WTC11 (cell line): ENCODE measurements around the gene VSX1. TPM values are rescaled to one million over a fixed set of nuclear protein-coding genes. Genes with fewer than 3 reads are reported as not detected.

ENCODE experiments used
- ATAC-seq: fragments of 200-7000 bp; cut with Tn5 transposase; 2 replicates; pipeline ENCODE4 v1.10.0; 2021; ENCODE audit warnings: mild to moderate bottlenecking, moderate library complexity
- CTCF ChIA-PET: fragments of 300-600 bp; sonication (Branson Sonifier 250); formaldehyde crosslinking; loops from one replicate; lab custom pipeline; 2021; ENCODE audit warnings: antibody characterized with exemption; lab: Charles Lee
- POLR2A ChIA-PET: fragments of 350-600 bp; sonication (Branson Sonifier 250); formaldehyde crosslinking; loops from one replicate; lab custom pipeline; 2021; ENCODE audit warnings: antibody characterized with exemption; lab: Charles Lee
- DNase-seq: peaks from one replicate; pipeline ENCODE4 v3.0.0; 2021; ENCODE audit warnings: low spot score
- H3K27ac Mint-ChIP-seq: 2 replicates; pipeline ENCODE4 v1.8.0; 2021; ENCODE audit warnings: mixed read lengths
- H3K27me3 Mint-ChIP-seq: 2 replicates; pipeline ENCODE4 v1.8.0; 2021; ENCODE audit warnings: low read depth, mild to moderate bottlenecking, moderate library complexity, mixed read lengths
- H3K36me3 Mint-ChIP-seq: 2 replicates; pipeline ENCODE4 v1.8.0; 2021; ENCODE audit warnings: mixed read lengths
- H3K4me1 Mint-ChIP-seq: 2 replicates; pipeline ENCODE4 v1.8.0; 2022; ENCODE audit warnings: mixed read lengths
- H3K4me3 Mint-ChIP-seq: 2 replicates; pipeline ENCODE4 v1.8.0; 2021; ENCODE audit warnings: mild to moderate bottlenecking, moderate library complexity, mixed read lengths
- H3K9me3 Mint-ChIP-seq: 2 replicates; pipeline ENCODE4 v1.8.0; 2021; ENCODE audit warnings: mixed read lengths
- ATF6 ChIP-seq: sonication (generic); formaldehyde crosslinking; IDR thresholded peaks from 2 replicates; pipeline ENCODE4 v1.8.1; 2023; ENCODE audit warnings: mild to moderate bottlenecking, missing genetic modification reagents
- CREM ChIP-seq: sonication (generic); formaldehyde crosslinking; IDR thresholded peaks from 2 replicates; pipeline ENCODE4 v1.8.1; 2022; ENCODE audit warnings: mild to moderate bottlenecking, missing genetic modification reagents, moderate library complexity
- ELF4 ChIP-seq: sonication (generic); formaldehyde crosslinking; IDR thresholded peaks from 2 replicates; pipeline ENCODE4 v1.8.1; 2022; ENCODE audit warnings: low read depth, mild to moderate bottlenecking, moderate library complexity, missing genetic modification reagents
- FOXJ3 ChIP-seq: sonication (generic); formaldehyde crosslinking; IDR thresholded peaks from 2 replicates; pipeline ENCODE4 v1.9.0; 2021; ENCODE audit warnings: missing genetic modification reagents, mild to moderate bottlenecking, borderline replicate concordance
- FOXK1 ChIP-seq: sonication (generic); formaldehyde crosslinking; IDR thresholded peaks from 2 replicates; pipeline ENCODE4 v1.8.0; 2022; ENCODE audit warnings: mild to moderate bottlenecking, moderate library complexity, missing genetic modification reagents
- HMGA2 ChIP-seq: fragments of 250-450 bp; sonication (Bioruptor Pico); IDR thresholded peaks from 2 replicates; pipeline ENCODE4 v1.4.0; 2021; ENCODE audit warnings: mild to moderate bottlenecking, moderate library complexity
- RELA ChIP-seq: sonication (generic); formaldehyde crosslinking; IDR thresholded peaks from 2 replicates; pipeline ENCODE4 v1.8.1; 2022; ENCODE audit warnings: missing genetic modification reagents, mild to moderate bottlenecking, borderline replicate concordance
- total RNA-seq: library from RNA; stranded (reverse); gene quantifications from 3 replicates; pipeline ENCODE4 v1.2.3, GENCODE V29; 2021
- TF ChIP-seq, protein P1 (sequence below): sonication (generic); formaldehyde crosslinking; IDR thresholded peaks from 2 replicates; pipeline ENCODE4 v1.8.0; 2022; ENCODE audit warnings: mild to moderate bottlenecking, missing genetic modification reagents
- TF ChIP-seq, protein P2 (sequence below): fragments of 250-450 bp; sonication (Bioruptor Pico); IDR thresholded peaks from 2 replicates; pipeline ENCODE4 v1.9.0; 2021; ENCODE audit warnings: mild to moderate bottlenecking
- TF ChIP-seq, protein P3 (sequence below): sonication (generic); formaldehyde crosslinking; IDR thresholded peaks from 2 replicates; pipeline ENCODE4 v1.8.1; 2023; ENCODE audit warnings: mild to moderate bottlenecking, missing genetic modification reagents, borderline replicate concordance

Gene VSX1
- total RNA-seq, 1 experiment from 2014 or later = not detected

- no peak for TF ChIP-seq ATF6 (CRISPR knock-in tag)
- no peak for TF ChIP-seq ELF4 (CRISPR knock-in tag)
- TF ChIP-seq FOXK1 (CRISPR knock-in tag) = no peak
- TF ChIP-seq CREM (CRISPR knock-in tag) = no peak
- TF ChIP-seq, protein P1, sequence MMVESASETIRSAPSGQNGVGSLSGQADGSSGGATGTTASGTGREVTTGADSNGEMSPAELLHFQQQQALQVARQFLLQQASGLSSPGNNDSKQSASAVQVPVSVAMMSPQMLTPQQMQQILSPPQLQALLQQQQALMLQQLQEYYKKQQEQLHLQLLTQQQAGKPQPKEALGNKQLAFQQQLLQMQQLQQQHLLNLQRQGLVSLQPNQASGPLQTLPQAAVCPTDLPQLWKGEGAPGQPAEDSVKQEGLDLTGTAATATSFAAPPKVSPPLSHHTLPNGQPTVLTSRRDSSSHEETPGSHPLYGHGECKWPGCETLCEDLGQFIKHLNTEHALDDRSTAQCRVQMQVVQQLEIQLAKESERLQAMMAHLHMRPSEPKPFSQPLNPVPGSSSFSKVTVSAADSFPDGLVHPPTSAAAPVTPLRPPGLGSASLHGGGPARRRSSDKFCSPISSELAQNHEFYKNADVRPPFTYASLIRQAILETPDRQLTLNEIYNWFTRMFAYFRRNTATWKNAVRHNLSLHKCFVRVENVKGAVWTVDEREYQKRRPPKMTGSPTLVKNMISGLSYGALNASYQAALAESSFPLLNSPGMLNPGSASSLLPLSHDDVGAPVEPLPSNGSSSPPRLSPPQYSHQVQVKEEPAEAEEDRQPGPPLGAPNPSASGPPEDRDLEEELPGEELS (CRISPR knock-in tag) = no peak
- TF ChIP-seq FOXJ3 = no peak
- TF ChIP-seq, protein P2, sequence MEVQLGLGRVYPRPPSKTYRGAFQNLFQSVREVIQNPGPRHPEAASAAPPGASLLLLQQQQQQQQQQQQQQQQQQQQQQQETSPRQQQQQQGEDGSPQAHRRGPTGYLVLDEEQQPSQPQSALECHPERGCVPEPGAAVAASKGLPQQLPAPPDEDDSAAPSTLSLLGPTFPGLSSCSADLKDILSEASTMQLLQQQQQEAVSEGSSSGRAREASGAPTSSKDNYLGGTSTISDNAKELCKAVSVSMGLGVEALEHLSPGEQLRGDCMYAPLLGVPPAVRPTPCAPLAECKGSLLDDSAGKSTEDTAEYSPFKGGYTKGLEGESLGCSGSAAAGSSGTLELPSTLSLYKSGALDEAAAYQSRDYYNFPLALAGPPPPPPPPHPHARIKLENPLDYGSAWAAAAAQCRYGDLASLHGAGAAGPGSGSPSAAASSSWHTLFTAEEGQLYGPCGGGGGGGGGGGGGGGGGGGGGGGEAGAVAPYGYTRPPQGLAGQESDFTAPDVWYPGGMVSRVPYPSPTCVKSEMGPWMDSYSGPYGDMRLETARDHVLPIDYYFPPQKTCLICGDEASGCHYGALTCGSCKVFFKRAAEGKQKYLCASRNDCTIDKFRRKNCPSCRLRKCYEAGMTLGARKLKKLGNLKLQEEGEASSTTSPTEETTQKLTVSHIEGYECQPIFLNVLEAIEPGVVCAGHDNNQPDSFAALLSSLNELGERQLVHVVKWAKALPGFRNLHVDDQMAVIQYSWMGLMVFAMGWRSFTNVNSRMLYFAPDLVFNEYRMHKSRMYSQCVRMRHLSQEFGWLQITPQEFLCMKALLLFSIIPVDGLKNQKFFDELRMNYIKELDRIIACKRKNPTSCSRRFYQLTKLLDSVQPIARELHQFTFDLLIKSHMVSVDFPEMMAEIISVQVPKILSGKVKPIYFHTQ (CRISPR knock-in tag) = no peak
- no peak for TF ChIP-seq RELA
Measured at GRCh38 chr20:25046181-25046641, 35.7 kb downstream of the VSX1 start (continued).

DNA sequence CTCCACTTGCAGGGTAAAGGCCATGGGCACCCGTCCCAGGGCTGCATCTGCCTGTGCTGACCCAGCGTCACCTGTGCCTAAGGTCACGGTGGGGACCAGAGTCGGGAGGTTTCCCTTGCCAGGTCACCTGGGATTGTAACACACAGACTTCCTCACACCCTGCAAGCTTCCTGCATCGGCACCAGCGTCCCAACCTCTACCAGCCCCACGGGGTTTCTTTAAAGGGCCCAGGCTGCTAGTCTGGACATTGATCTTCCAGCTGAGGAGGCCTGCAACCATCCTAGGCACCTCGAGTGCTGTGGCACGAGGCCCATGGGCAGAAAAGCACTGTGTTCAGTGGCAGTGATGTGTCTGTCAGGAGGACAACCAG lies 36.6 kb downstream of the VSX1 start:
- Mint-ChIP-seq H3K4me1 (no peaks in the 10 kb centered on the region), H3K4me3 (no peak overlapping the region), H3K9me3 (no peaks in the 10 kb centered on the region), H3K27ac (no peak overlapping the region), H3K36me3 (no peaks in the 10 kb centered on the region), H3K27me3 (no peaks in the 10 kb centered on the region)
- ChIA-PET CTCF (no interaction called here), POLR2A (interaction anchor here (0.6 kb wide), 1 partner anchor 678 kb away, joined by 3 read pairs; no protein-coding TSS in a partner anchor)
- ATAC-seq = no peak
- TF ChIP-seq, protein P3, sequence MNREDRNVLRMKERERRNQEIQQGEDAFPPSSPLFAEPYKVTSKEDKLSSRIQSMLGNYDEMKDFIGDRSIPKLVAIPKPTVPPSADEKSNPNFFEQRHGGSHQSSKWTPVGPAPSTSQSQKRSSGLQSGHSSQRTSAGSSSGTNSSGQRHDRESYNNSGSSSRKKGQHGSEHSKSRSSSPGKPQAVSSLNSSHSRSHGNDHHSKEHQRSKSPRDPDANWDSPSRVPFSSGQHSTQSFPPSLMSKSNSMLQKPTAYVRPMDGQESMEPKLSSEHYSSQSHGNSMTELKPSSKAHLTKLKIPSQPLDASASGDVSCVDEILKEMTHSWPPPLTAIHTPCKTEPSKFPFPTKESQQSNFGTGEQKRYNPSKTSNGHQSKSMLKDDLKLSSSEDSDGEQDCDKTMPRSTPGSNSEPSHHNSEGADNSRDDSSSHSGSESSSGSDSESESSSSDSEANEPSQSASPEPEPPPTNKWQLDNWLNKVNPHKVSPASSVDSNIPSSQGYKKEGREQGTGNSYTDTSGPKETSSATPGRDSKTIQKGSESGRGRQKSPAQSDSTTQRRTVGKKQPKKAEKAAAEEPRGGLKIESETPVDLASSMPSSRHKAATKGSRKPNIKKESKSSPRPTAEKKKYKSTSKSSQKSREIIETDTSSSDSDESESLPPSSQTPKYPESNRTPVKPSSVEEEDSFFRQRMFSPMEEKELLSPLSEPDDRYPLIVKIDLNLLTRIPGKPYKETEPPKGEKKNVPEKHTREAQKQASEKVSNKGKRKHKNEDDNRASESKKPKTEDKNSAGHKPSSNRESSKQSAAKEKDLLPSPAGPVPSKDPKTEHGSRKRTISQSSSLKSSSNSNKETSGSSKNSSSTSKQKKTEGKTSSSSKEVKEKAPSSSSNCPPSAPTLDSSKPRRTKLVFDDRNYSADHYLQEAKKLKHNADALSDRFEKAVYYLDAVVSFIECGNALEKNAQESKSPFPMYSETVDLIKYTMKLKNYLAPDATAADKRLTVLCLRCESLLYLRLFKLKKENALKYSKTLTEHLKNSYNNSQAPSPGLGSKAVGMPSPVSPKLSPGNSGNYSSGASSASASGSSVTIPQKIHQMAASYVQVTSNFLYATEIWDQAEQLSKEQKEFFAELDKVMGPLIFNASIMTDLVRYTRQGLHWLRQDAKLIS (CRISPR knock-in tag) = no peak
- DNase-seq = no peak

- TF ChIP-seq HMGA2 (CRISPR knock-in tag) = no peak
- ATAC-seq (no peak), DNase-seq (no peak)
- H3K4me3 Mint-ChIP-seq = no peak overlapping the region
- H3K27ac Mint-ChIP-seq = no peak overlapping the region
- H3K4me1 Mint-ChIP-seq = no peaks in the 10 kb centered on the region
- H3K27me3 Mint-ChIP-seq = no peaks in the 10 kb centered on the region
- CTCF ChIA-PET = interaction anchor here (0.5 to 1.2 kb wide), 2 partner anchors 11 to 158 kb away, joined by 3 to 4 read pairs; no protein-coding TSS in a partner anchor
- no peaks in the 10 kb centered on the region for H3K9me3 Mint-ChIP-seq
- POLR2A ChIA-PET = interaction anchor here (0.6 kb wide), 1 partner anchor 677 kb away, joined by 3 read pairs; no protein-coding TSS in a partner anchor
- no peaks in the 10 kb centered on the region for H3K36me3 Mint-ChIP-seq
Measured at GRCh38 chr20:25044660-25045342, 37.1 kb downstream of the VSX1 start.
